ENCODE data around the gene LRRC4C. TPM values are rescaled to one million over a fixed set of nuclear protein-coding genes. Genes with fewer than 3 reads are reported as not detected.

LRRC4C gene
- total and polyA plus RNA-seq, 11 donors = 0.08 to 1.2 (median 0.48) TPM; not detected in 1

DNA sequence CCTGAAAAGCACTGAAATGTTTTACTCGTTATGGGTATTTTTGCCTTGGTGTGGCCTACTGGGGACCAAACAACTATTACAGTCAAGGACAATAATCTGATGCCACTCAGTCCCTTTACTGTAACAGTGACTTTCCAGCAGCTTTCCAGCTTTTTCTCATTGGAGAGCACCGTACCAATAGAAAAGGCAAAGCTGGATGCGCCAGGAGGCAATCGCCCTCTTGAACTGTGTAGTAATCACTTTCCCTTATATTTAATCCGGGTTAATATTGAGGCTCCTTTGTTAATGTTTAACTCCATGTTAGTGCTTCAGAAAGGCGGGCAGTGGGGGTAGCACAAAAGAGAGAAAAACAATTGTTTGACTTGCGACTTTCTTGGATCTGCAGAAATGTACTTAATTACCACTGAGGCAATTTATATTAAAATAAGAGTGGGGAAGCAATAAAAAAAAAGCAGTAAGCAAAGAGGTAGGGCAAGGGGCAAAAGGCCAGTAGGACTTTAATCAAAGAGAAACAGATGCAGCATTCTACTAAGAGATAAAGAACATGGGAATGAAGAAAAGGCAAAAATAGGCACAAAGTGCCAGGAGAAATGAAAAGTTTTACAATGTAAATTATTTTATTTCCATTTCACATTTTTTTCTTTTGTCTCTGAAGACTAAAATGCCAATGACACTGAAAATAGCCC, 81.6 kb downstream of the LRRC4C start:
- 80 to 86% (median 83%) methylated on average over 7 of the region's 7 CpGs for WGBS, 4 donors
- ATAC-seq (no peak), DNase-seq (no peak)
- intact Hi-C loops (cut with DNase I) = no loop called here
- Histone ChIP-seq H3K27ac (no peak overlapping the region), H3K4me1 (peaks cover 0 to 2% (median 0%) of the 10 kb centered on the region in 12 donors), H3K4me3 (no peak overlapping the region), H3K36me3 (no peaks in the 10 kb centered on the region), H3K27me3 (no peaks in the 10 kb centered on the region), H3K9me3 (no peaks in the 10 kb centered on the region)
- TF ChIP-seq, protein P1, sequence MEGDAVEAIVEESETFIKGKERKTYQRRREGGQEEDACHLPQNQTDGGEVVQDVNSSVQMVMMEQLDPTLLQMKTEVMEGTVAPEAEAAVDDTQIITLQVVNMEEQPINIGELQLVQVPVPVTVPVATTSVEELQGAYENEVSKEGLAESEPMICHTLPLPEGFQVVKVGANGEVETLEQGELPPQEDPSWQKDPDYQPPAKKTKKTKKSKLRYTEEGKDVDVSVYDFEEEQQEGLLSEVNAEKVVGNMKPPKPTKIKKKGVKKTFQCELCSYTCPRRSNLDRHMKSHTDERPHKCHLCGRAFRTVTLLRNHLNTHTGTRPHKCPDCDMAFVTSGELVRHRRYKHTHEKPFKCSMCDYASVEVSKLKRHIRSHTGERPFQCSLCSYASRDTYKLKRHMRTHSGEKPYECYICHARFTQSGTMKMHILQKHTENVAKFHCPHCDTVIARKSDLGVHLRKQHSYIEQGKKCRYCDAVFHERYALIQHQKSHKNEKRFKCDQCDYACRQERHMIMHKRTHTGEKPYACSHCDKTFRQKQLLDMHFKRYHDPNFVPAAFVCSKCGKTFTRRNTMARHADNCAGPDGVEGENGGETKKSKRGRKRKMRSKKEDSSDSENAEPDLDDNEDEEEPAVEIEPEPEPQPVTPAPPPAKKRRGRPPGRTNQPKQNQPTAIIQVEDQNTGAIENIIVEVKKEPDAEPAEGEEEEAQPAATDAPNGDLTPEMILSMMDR (IDR thresholded peaks at IDR 0.05) = no peak
- TF ChIP-seq POLR2A (IDR thresholded peaks at IDR 0.05) = no peak

DNA sequence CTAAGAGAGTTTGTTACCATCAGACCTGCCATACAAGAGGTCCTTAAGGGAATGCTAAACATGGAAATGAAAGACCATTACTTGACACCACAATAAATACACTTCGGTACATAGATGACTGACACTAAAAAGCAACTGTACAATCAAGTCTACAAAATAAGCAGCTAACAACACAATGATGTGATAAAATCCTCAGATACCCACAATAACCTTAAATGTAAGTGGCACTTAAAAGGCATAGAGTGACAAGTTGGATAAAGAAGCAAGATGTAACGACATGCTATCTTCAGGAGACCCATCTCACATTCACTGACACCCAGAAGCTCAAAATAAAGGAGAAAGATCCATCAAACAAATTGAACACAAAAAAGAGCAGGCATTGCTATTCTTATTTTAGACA, 107.6 kb downstream of the LRRC4C start:
- intact Hi-C loops (cut with DNase I) = no loop called here
- WGBS, 4 donors = 52 to 71% (median 64%) methylated on average over 2 of the region's 2 CpGs

DNA sequence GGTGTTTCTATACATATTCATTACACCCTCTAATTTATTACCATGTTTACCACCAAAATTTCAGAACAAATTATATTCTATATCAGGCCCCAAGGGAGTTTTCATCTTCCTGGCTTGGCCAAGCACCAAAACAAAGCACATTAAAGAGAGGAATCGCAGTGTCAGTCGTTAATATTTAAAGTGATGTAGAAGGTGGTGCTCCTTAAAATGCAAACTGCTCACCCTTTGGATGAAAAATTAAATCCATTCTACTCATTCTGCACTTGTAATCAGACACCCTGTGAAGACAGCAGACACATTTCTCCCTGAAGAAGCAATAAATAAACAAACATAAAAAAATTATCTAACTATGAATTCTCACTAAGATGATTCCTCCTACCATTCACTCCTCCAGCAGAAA, 113.4 kb downstream of the LRRC4C start:
- WGBS, 4 donors = 75 to 86% (median 78%) methylated on average over 2 of the region's 2 CpGs
- H3K4me1 ChIP-seq = no peaks in the 10 kb centered on the region
- ATAC-seq (no peak), DNase-seq (no peak)
- H3K27ac ChIP-seq = no peak overlapping the region
- no peak overlapping the region for H3K4me3 ChIP-seq
- H3K36me3 ChIP-seq = no peaks in the 10 kb centered on the region
- TF ChIP-seq, protein P1 (IDR thresholded peaks at IDR 0.05) = no peak
- no peak for TF ChIP-seq POLR2A (IDR thresholded peaks at IDR 0.05)
- H3K27me3 ChIP-seq = no peaks in the 10 kb centered on the region
- H3K9me3 ChIP-seq = no peaks in the 10 kb centered on the region
- intact Hi-C loops (cut with DNase I) = no loop called here

More for the DNA sequence above, 107.6 kb downstream of the LRRC4C start:
- H3K4me1 ChIP-seq = no peaks in the 10 kb centered on the region
- TF ChIP-seq, protein P1 (IDR thresholded peaks at IDR 0.05) = no peak
- TF ChIP-seq POLR2A (IDR thresholded peaks at IDR 0.05) = no peak
- ATAC-seq (no peak), DNase-seq (no peak)
- H3K4me3 ChIP-seq = no peak overlapping the region
- peaks cover 0 to 4% (median 0%) of the 10 kb centered on the region in 12 donors for H3K9me3 ChIP-seq
- no peaks in the 10 kb centered on the region for H3K27me3 ChIP-seq
- H3K36me3 ChIP-seq = no peaks in the 10 kb centered on the region
- H3K27ac ChIP-seq = no peak overlapping the region

DNA sequence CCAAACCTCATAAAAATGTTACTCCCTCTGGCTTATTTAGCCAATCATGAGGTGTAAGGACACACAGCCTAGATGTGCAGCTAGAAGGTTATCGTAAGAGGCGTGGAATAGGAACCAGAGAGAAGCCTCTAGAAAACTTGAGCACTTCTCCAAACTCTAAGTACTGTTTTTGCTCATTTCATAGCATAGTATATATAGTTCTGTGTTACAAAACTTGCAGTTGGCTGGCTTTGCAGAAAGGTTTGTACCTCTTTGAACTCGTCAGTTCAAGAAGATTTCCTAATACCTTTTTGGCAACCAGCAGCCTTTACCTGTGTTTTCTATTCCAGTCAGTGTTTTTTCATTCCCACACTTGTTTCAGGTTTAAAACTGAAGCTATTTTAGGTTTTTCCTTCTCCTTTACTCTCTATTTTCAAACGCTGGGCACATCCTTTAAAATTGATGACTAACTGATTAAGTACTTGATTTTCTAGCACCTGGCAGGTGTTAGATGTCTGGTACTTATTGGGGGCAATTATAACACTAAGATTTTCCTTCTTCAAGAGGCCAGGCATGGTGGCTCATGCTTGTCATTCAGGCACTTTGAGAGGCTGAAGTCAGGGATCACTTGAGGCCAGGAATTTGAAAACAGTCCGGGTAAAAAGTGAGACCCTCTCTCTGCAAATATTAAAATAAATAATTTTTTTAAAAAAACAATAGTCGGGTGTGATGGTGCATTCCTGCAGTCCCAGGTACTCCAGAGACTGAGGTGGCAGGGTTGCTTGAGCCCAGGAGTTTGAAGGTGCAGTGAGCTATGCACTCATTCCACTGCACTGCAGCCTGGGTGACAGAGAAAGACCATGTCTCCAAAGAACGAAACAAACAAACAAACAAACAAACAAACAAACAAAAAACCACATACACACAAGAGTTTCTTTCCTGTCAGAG, 125.2 kb downstream of the LRRC4C start:
- 72 to 75% (median 73%) methylated on average over 7 of the region's 7 CpGs for WGBS, 4 donors
- no peak for DNase-seq
- Histone ChIP-seq H3K36me3 (no peaks in the 10 kb centered on the region), H3K27me3 (no peaks in the 10 kb centered on the region), H3K9me3 (no peaks in the 10 kb centered on the region), H3K27ac (no peak overlapping the region), H3K4me1 (no peaks in the 10 kb centered on the region), H3K4me3 (no peak overlapping the region)
- intact Hi-C loops (cut with DNase I) = no loop called here
- TF ChIP-seq, protein P1 (IDR thresholded peaks at IDR 0.05) = no peak
- ATAC-seq = no peak

All from heart left ventricle (tissue), 16 donors.